Measurements from ENCODE around the gene BORCS5. TPM values are rescaled to one million over a fixed set of nuclear protein-coding genes. Genes with fewer than 3 reads are reported as not detected.

The BORCS5 gene
- total RNA-seq, 3 donors from 2014 or later: 22.2 to 26.7 (median 23.6) TPM

GRCh38 chr12:12513416-12514006 is 156.6 kb downstream of the BORCS5 start:
- H3K36me3 Mint-ChIP-seq (ENCODE audit: insufficient read depth): peaks cover 25% of the 10 kb centered on the region
- no peaks in the 10 kb centered on the region for H3K9me3 Mint-ChIP-seq
- H3K4me1 Mint-ChIP-seq (ENCODE audit: low read depth): peaks cover 7% of the 10 kb centered on the region
- H3K4me3 Mint-ChIP-seq: no peak overlapping the region
- DNase-seq: no peak
- H3K27me3 Mint-ChIP-seq (ENCODE audit: low read depth): no peaks in the 10 kb centered on the region
- no peak for ATAC-seq

GRCh38 chr12:12518464-12518845 is 161.6 kb downstream of the BORCS5 start:
- H3K9me3 Mint-ChIP-seq: no peaks in the 10 kb centered on the region
- no peaks in the 10 kb centered on the region for H3K27me3 Mint-ChIP-seq (ENCODE audit: low read depth)
- ATAC-seq (no peak), DNase-seq (no peak)
- H3K36me3 Mint-ChIP-seq (ENCODE audit: insufficient read depth): peaks cover 48% of the 10 kb centered on the region
- no peak overlapping the region for H3K4me3 Mint-ChIP-seq
- H3K4me1 Mint-ChIP-seq (ENCODE audit: low read depth): peaks cover 23% of the 10 kb centered on the region

- Mint-ChIP-seq H3K36me3 (ENCODE audit: insufficient read depth) (peaks cover 46% of the 10 kb centered on the region), H3K9me3 (no peaks in the 10 kb centered on the region), H3K4me1 (ENCODE audit: low read depth) (peaks cover 23% of the 10 kb centered on the region), H3K4me3 (no peak overlapping the region), H3K27me3 (ENCODE audit: low read depth) (no peaks in the 10 kb centered on the region)
- DNase-seq (no peak), ATAC-seq (no peak)
Observed at GRCh38 chr12:12518919-12519318, 162.0 kb downstream of the BORCS5 start.

Other genes with a start within 250 kb of the BORCS5 start
- gene LRP6, start 90.0 kb upstream of the BORCS5 start, total RNA-seq: 1 to 10 TPM; 4.8 to 8.0 (median 7.9) TPM
- gene MANSC1, start 6.8 kb upstream of the BORCS5 start, total RNA-seq: 1 to 10 TPM in 2 of 3 donors, under 1 TPM in 1; 0.79 to 2.5 (median 1.7) TPM
- gene DUSP16, start 205.8 kb downstream of the BORCS5 start, total RNA-seq: 10 to 100 TPM; 24.0 to 40.8 (median 34.9) TPM

Data from activated T-cell treated with anti-CD3 and anti-CD28 coated beads, Interleukin-2, amount 50 U/mL, for 4 hours (primary cell).